GM12878 (cell line): ENCODE measurements around the gene ANKRD40CL. TPM values are rescaled to one million over a fixed set of nuclear protein-coding genes. Genes with fewer than 3 reads are reported as not detected.
A peak's percentile ranks its signal among the peaks of the same experiment; 100 is the strongest.

Experiments used
- ATAC-seq: fragments of 200-7000 bp; cut with Tn5 transposase; 3 replicates; pipeline ENCODE4 v1.9.1; 2020; ENCODE audit warnings: mild to moderate bottlenecking, moderate library complexity
- BruUV-seq: library from RNA; stranded (reverse); fragments of 400-500 nt; replicated peaks from 2 replicates; lab custom pipeline; 2021; lab: Mats Ljungman, UMichigan
- CTCF ChIA-PET: fragments of 300-600 bp; sonication (Branson Sonifier 250); formaldehyde crosslinking; extraction: SDS; loops from one replicate; lab custom pipeline; 2021; ENCODE audit warnings: inconsistent platforms; lab: Yijun Ruan, JAX
- POLR2A ChIA-PET: fragments of 350-600 bp; formaldehyde crosslinking; extraction: SDS; loops from one replicate; lab custom pipeline; 2021; ENCODE audit warnings: inconsistent platforms; lab: Charles Lee
- RAD21 ChIA-PET: fragments of 300-600 bp; sonication (Branson Sonifier 250); formaldehyde crosslinking; loops from one replicate; lab custom pipeline; 2023; ENCODE audit warnings: antibody characterized with exemption; ENCODE audit not compliant: unreplicated experiment; lab: Charles Lee
- SMC1A ChIA-PET: fragments of 300-600 bp; sonication (Branson Sonifier 250); formaldehyde crosslinking; loops from one replicate; lab custom pipeline; 2023; ENCODE audit not compliant: unreplicated experiment, uncharacterized antibody; lab: Charles Lee
- DNase-seq: peaks from one replicate; pipeline ENCODE4 v3.0.0-alpha.2; 2011; ENCODE audit warnings: low read depth, low spot score
- FAIRE-seq: peaks from 3 replicates; lab custom pipeline; 2011; peaks lifted over from hg19 to GRCh38; lab: Jason Lieb, UNC
- H2AFZ ChIP-seq: 2 replicates; pipeline ENCODE4 v1.6.0; 2011; ENCODE audit warnings: low read depth, low read length, control low read depth; ENCODE audit not compliant: control insufficient read depth
- H3K27ac ChIP-seq: 2 replicates; pipeline ENCODE4 v1.5.1; 2011; ENCODE audit warnings: control low read depth; ENCODE audit not compliant: control insufficient read depth, insufficient read depth
- H3K27me3 ChIP-seq, 2 experiments: replicated peaks in 1 of 2; 2 replicates each; pipeline versions ENCODE4 v1.6.0 to v1.6.1; 2011; ENCODE audit warnings: low read length in 1 of 2; ENCODE audit not compliant: control insufficient read depth in 2 of 2, insufficient read depth in 2 of 2
- H3K36me3 ChIP-seq, 2 experiments: 2 replicates each; pipeline ENCODE4 v1.5.1; 2011; ENCODE audit warnings: low read length in 1 of 2; ENCODE audit not compliant: control insufficient read depth in 2 of 2, insufficient read depth in 2 of 2
- H3K4me1 ChIP-seq: 2 replicates; pipeline ENCODE4 v1.6.1; 2011; ENCODE audit warnings: mild to moderate bottlenecking, low read length, moderate library complexity, mixed read lengths; ENCODE audit not compliant: control insufficient read depth, insufficient read depth
- H3K4me2 ChIP-seq: 2 replicates; pipeline ENCODE4 v1.6.0; 2011; ENCODE audit warnings: control low read depth; ENCODE audit not compliant: control insufficient read depth, insufficient read depth
- H3K4me3 ChIP-seq: fragments of 200-600 bp; sonication (generic); 2 replicates; pipeline ENCODE4 v1.5.1; 2016
- H3K79me2 ChIP-seq: 2 replicates; pipeline ENCODE4 v1.6.0; 2011; ENCODE audit warnings: low read length; ENCODE audit not compliant: control insufficient read depth, insufficient read depth
- H3K9ac ChIP-seq: 2 replicates; pipeline ENCODE4 v1.8.0; 2011; ENCODE audit warnings: low read length, control low read depth, mixed read lengths; ENCODE audit not compliant: control insufficient read depth, insufficient read depth
- H3K9me3 ChIP-seq: replicated peaks from 3 replicates; pipeline ENCODE4 v1.5.1; 2011; ENCODE audit warnings: mild to moderate bottlenecking, low read length; ENCODE audit not compliant: control insufficient read depth, insufficient read depth
- H4K20me1 ChIP-seq: 2 replicates; pipeline ENCODE4 v1.6.0; 2011; ENCODE audit not compliant: control insufficient read depth, insufficient read depth
- CEBPZ ChIP-seq: fragments of 150-350 bp; IDR thresholded peaks from 2 replicates; pipeline ENCODE4 v1.6.1; 2016; ENCODE audit warnings: low read depth, low read length
- CREB1 ChIP-seq: IDR thresholded peaks from 2 replicates; pipeline ENCODE4 v1.6.1; 2012; ENCODE audit warnings: low read depth, mild to moderate bottlenecking, inconsistent platforms
- EGR1 ChIP-seq, 2 experiments: IDR thresholded peaks; 1 replicate in 1 of 2; 2 replicates in 1 of 2; pipeline ENCODE4 v1.6.1; 2011 to 2012; ENCODE audit warnings: low read depth in 2 of 2, low read length in 2 of 2, borderline replicate concordance in 1 of 2, mild to moderate bottlenecking in 1 of 2, moderate library complexity in 1 of 2
- GABPA ChIP-seq: IDR thresholded peaks from 2 replicates; pipeline ENCODE4 v1.6.1; 2014; ENCODE audit warnings: antibody characterized with exemption, low read depth, mild to moderate bottlenecking, inconsistent platforms
- NFYB ChIP-seq: IDR thresholded peaks from 2 replicates; pipeline ENCODE4 v1.6.1; 2011; ENCODE audit warnings: low read depth, mild to moderate bottlenecking, low read length, improper control_type of control experiment, moderate library complexity; ENCODE audit not compliant: insufficient read depth
- NR2C1 ChIP-seq: fragments of 450-650 bp; IDR thresholded peaks from 2 replicates; pipeline ENCODE4 v1.6.1; 2017; ENCODE audit warnings: antibody characterized with exemption, mild to moderate bottlenecking, moderate library complexity
- POLR2A ChIP-seq: IDR thresholded peaks from 2 replicates; pipeline ENCODE4 v1.6.1; 2011; ENCODE audit warnings: low read depth, mild to moderate bottlenecking, low read length
- RAD21 ChIP-seq: IDR thresholded peaks from 2 replicates; pipeline ENCODE4 v1.6.1; 2011; ENCODE audit warnings: mild to moderate bottlenecking, low read depth, low read length, moderate library complexity; ENCODE audit not compliant: insufficient read depth
- STAT1 ChIP-seq: fragments of 450-650 bp; conservative IDR thresholded peaks from 2 replicates; pipeline ENCODE4 v1.6.1; 2014; ENCODE audit warnings: antibody characterized with exemption, mild to moderate bottlenecking
- STAT3 ChIP-seq: IDR thresholded peaks from 2 replicates; pipeline ENCODE4 v1.6.1; 2011; ENCODE audit warnings: low read depth, low read length, improper control_type of control experiment
- ZBTB40 ChIP-seq: fragments of 450-650 bp; IDR thresholded peaks from 2 replicates; pipeline ENCODE4 v1.6.1; 2016; ENCODE audit warnings: mild to moderate bottlenecking, moderate library complexity, borderline replicate concordance
- ZNF217 ChIP-seq: fragments of 450-650 bp; IDR thresholded peaks from 2 replicates; pipeline ENCODE4 v1.6.1; 2017; ENCODE audit warnings: antibody characterized with exemption, mild to moderate bottlenecking
- WGBS: methylation state at CpG from one replicate; pipeline ENCODE4 v1.1.6; 2016; ENCODE audit warnings: low lambda C conversion rate; ENCODE audit not compliant: insufficient replicate concordance, insufficient coverage; ENCODE audit errors: missing lambda C conversion rate; 5-methylcytosine and 5-hydroxymethylcytosine counted together
- in situ Hi-C: fragments of 300-500 bp; cut with MboI; formaldehyde crosslinking; loops from 9 replicates; pipeline ENCODE4 v1.14.3; 2018; ENCODE audit warnings: mixed read lengths
- intact Hi-C: fragments of 100-400 bp; cut with micrococcal nuclease; formaldehyde crosslinking; loops from one replicate; pipeline ENCODE4 v1.14.2; 2022; ENCODE audit not compliant: unreplicated experiment
- polyA plus RNA-seq, 11 experiments: library from polyadenylated mRNA; depleted of rRNA in 4 of 11; unstranded in 6 of 11; stranded (reverse) in 5 of 11; fragments of >200 nt; fragmentation: Nextera tagmentation in 4 of 11; fragmentation: Illumina TruSeq in 1 of 11; extraction: Ambion mirVana in 4 of 11; extraction: Trizol in 1 of 11; gene quantifications; 1 replicate in 1 of 11; 2 replicates in 10 of 11; pipeline versions ENCODE4 v1.2.1 to v1.2.3, GENCODE V29; 2011 to 2016; ENCODE audit warnings: inconsistent platforms in 2 of 11, missing spikeins in 2 of 11, low read depth in 1 of 11
- total RNA-seq, 4 experiments: library from RNA; depleted of rRNA in 3 of 4; stranded (reverse); fragments of >200 nt in 3 of 4; fragmentation: Illumina TruSeq in 1 of 4; extraction: Trizol in 1 of 4; gene quantifications; 2 replicates each; pipeline versions ENCODE4 v1.2.1 to v1.2.3, GENCODE V29; 2013 to 2021

ANKRD40CL gene
- total and polyA plus RNA-seq, 10 of the 15 experiments (the other 5 are each of a cell fraction or from before 2014, with no cell fraction given), result not detected

- no peak for TF ChIP-seq CEBPZ
- TF ChIP-seq EGR1 (IDR thresholded peaks at IDR 0.05; ENCODE audit: borderline replicate concordance in 1 of 2, low read depth in 2 of 2, low read length in 2 of 2), result no peak
- no peak for TF ChIP-seq POLR2A
- TF ChIP-seq STAT1, result no peak
- no peak for TF ChIP-seq NFYB
- TF ChIP-seq, all 136 proteins: peak for 0
Measured at GRCh38 chr17:50722746-50723145, 44.6 kb downstream of the ANKRD40CL start (continued).

GRCh38 chr17:50721194-50722010 is 45.9 kb downstream of the ANKRD40CL start:
- H3K36me3 ChIP-seq, result peaks cover 0 to 5% of the 10 kb centered on the region in 2 experiments; a peak in 2 of 4 replicates
- H3K4me1 ChIP-seq, result no peaks in the 10 kb centered on the region; the same call in 1 of the 2 replicates
- peak overlapping the region; percentile 96; the same call in 1 of the 2 replicates for H3K27ac ChIP-seq
- ChIA-PET CTCF (interaction anchor here (1.3 kb wide), 1 partner anchor 91 kb away, joined by 3 read pairs; no protein-coding TSS in a partner anchor), POLR2A (interaction anchor here (0.7 kb wide), 2 partner anchors 12 to 42 kb away, joined by 3 read pairs; no protein-coding TSS in a partner anchor), SMC1A (no interaction called here), RAD21 (interaction anchor here (0.5 to 1.2 kb wide), 4 partner anchors 15 to 326 kb away, joined by 3 read pairs; no protein-coding TSS in a partner anchor)
- no peaks in the 10 kb centered on the region for H3K9me3 ChIP-seq
- FAIRE-seq, result no peak
- in situ Hi-C loops (no loop called here), intact Hi-C loops (no loop called here)
- DNase-seq, result no peak
- WGBS, result 0% methylated on average over 7 of the region's 7 CpGs
- peak overlapping the region; percentile 86 for H3K4me3 ChIP-seq
- peaks cover 74% of the 10 kb centered on the region for H3K79me2 ChIP-seq
- no peak overlapping the region for H2AFZ ChIP-seq
- peak; percentile 25; the same call in 2 of the 3 replicates for ATAC-seq
- BruUV-seq, result no TSS peak
- peak overlapping the region; percentile 98 for H3K9ac ChIP-seq
- peak overlapping the region; percentile 88 for H3K4me2 ChIP-seq
- peaks cover 3% of the 10 kb centered on the region; the same call in 1 of the 2 replicates for H4K20me1 ChIP-seq
- no peaks in the 10 kb centered on the region for H3K27me3 ChIP-seq
- TF ChIP-seq RAD21 (no peak), STAT3 (no peak), GABPA (peak; percentile 85), ZNF217 (no peak), NR2C1 (peak; percentile 94), ZBTB40 (peak; percentile 78; the same call in 1 of the 2 replicates), CREB1 (peak; percentile 47; the same call in 1 of the 2 replicates)
